IMR-90 (cell line): ENCODE data around the gene RAB38. TPM values are rescaled to one million over a fixed set of nuclear protein-coding genes. Genes with fewer than 3 reads are reported as not detected.

ENCODE experiments used
- ATAC-seq: fragments of 200-7000 bp; cut with Tn5 transposase; 2 replicates; pipeline ENCODE4 v1.9.1; 2020; ENCODE audit warnings: low read depth, mild to moderate bottlenecking, moderate library complexity
- BruUV-seq: library from RNA; stranded (reverse); fragments of 400-500 nt; replicated peaks from 2 replicates; lab custom pipeline; 2021; lab: Mats Ljungman, UMichigan
- CTCF ChIA-PET: fragments of 300-600 bp; formaldehyde crosslinking; extraction: SDS; loops from one replicate; lab custom pipeline; 2021; ENCODE audit warnings: antibody characterized with exemption; lab: Yijun Ruan, JAX
- POLR2A ChIA-PET: fragments of 300-600 bp; sonication (Branson Sonifier 250); formaldehyde crosslinking; loops from one replicate; lab custom pipeline; 2022; ENCODE audit warnings: antibody characterized with exemption; ENCODE audit not compliant: unreplicated experiment; lab: Charles Lee
- DNase-seq: peaks from one replicate; pipeline ENCODE4 v3.0.0; 2013
- H2AFZ ChIP-seq: replicated peaks from 2 replicates; pipeline ENCODE3; 2013; ENCODE audit warnings: low read length, mild to moderate bottlenecking; ENCODE audit not compliant: poor library complexity
- H2AK5ac ChIP-seq: 2 replicates; pipeline ENCODE4 v1.6.1; 2013; ENCODE audit warnings: low read depth, low read length, inconsistent platforms
- H2AK9ac ChIP-seq: replicated peaks from 2 replicates; pipeline ENCODE3; 2013; ENCODE audit warnings: mild to moderate bottlenecking, low read depth, low read length, moderate library complexity; ENCODE audit not compliant: poor library complexity
- H2BK120ac ChIP-seq: 2 replicates; pipeline ENCODE4 v1.6.1; 2013; ENCODE audit warnings: low read depth, low read length, inconsistent platforms
- H2BK15ac ChIP-seq: 3 replicates; pipeline ENCODE4 v1.6.1; 2013; ENCODE audit warnings: low read depth, low read length, inconsistent platforms
- H2BK20ac ChIP-seq: 2 replicates; pipeline ENCODE4 v1.6.1; 2013; ENCODE audit warnings: low read depth, mild to moderate bottlenecking, inconsistent platforms, low read length, moderate library complexity
- H2BK5ac ChIP-seq: 2 replicates; pipeline ENCODE4 v1.6.1; 2013; ENCODE audit warnings: mild to moderate bottlenecking, low read depth, low read length, inconsistent platforms; ENCODE audit not compliant: poor library complexity, severe bottlenecking
- H3K14ac ChIP-seq: replicated peaks from 2 replicates; pipeline ENCODE4 v1.6.1; 2013; ENCODE audit warnings: low read depth, low read length, inconsistent platforms
- H3K18ac ChIP-seq: 2 replicates; pipeline ENCODE4 v1.6.1; 2013; ENCODE audit warnings: low read depth, low read length, control low read depth
- H3K23ac ChIP-seq: 2 replicates; pipeline ENCODE4 v1.6.1; 2013; ENCODE audit warnings: low read depth, low read length, inconsistent platforms
- H3K27ac ChIP-seq: 2 replicates; pipeline ENCODE4 v1.5.1; 2013; ENCODE audit warnings: mild to moderate bottlenecking, control low read depth, low read length; ENCODE audit not compliant: insufficient read depth
- H3K27me3 ChIP-seq: 2 replicates; pipeline ENCODE4 v1.6.1; 2013; ENCODE audit warnings: low read length; ENCODE audit not compliant: control insufficient read depth, insufficient read depth
- H3K36me3 ChIP-seq: 2 replicates; pipeline ENCODE4 v1.6.1; 2013; ENCODE audit warnings: low read length, mixed read lengths; ENCODE audit not compliant: control insufficient read depth, insufficient read depth
- H3K4ac ChIP-seq: 2 replicates; pipeline ENCODE4 v1.6.1; 2013; ENCODE audit warnings: low read depth, low read length, inconsistent platforms
- H3K4me1 ChIP-seq: 2 replicates; pipeline ENCODE4 v1.6.1; 2013; ENCODE audit warnings: low read length, mixed read lengths; ENCODE audit not compliant: control insufficient read depth, insufficient read depth
- H3K4me2 ChIP-seq: 2 replicates; pipeline ENCODE4 v1.6.1; 2013; ENCODE audit warnings: low read depth, mild to moderate bottlenecking, control low read depth, low read length, moderate library complexity
- H3K4me3 ChIP-seq: 2 replicates; pipeline ENCODE4 v1.5.1; 2013; ENCODE audit warnings: low read depth, mild to moderate bottlenecking, control low read depth, low read length, moderate library complexity; ENCODE audit not compliant: insufficient read depth
- H3K56ac ChIP-seq: 2 replicates; pipeline ENCODE4 v1.6.1; 2013; ENCODE audit warnings: low read length, inconsistent platforms; ENCODE audit not compliant: insufficient read depth; ENCODE audit errors: extremely low read depth
- H3K79me1 ChIP-seq, 2 experiments: 2 replicates each; pipeline ENCODE4 v1.6.1; 2013; ENCODE audit warnings: low read length in 2 of 2, inconsistent platforms in 1 of 2, low read depth in 1 of 2
- H3K9ac ChIP-seq: 2 replicates; pipeline ENCODE4 v1.6.1; 2013; ENCODE audit warnings: low read depth, low read length, control low read depth
- H3K9me1 ChIP-seq: 2 replicates; pipeline ENCODE4 v1.6.1; 2013; ENCODE audit warnings: low read length, inconsistent platforms; ENCODE audit not compliant: insufficient read depth
- H3K9me3 ChIP-seq: 2 replicates; pipeline ENCODE4 v1.6.1; 2013; ENCODE audit warnings: low read length; ENCODE audit not compliant: control insufficient read depth, insufficient read depth
- H4K20me1 ChIP-seq: 2 replicates; pipeline ENCODE4 v1.6.1; 2013; ENCODE audit warnings: low read length, inconsistent platforms; ENCODE audit not compliant: insufficient read depth
- H4K5ac ChIP-seq: 2 replicates; pipeline ENCODE4 v1.6.1; 2013; ENCODE audit warnings: mild to moderate bottlenecking, low read depth, low read length, control low read depth
- H4K8ac ChIP-seq, 2 experiments: 2 replicates each; pipeline ENCODE4 v1.6.1; 2013; ENCODE audit warnings: low read depth in 2 of 2, low read length in 2 of 2, control low read depth in 1 of 2, inconsistent platforms in 1 of 2
- H4K91ac ChIP-seq: 2 replicates; pipeline ENCODE4 v1.6.1; 2013; ENCODE audit warnings: low read depth, low read length, inconsistent platforms; ENCODE audit not compliant: insufficient read depth
- BHLHE40 ChIP-seq: fragments of 150-350 bp; IDR thresholded peaks from 2 replicates; pipeline ENCODE4 v1.6.1; 2016; ENCODE audit warnings: mild to moderate bottlenecking, low read depth, low read length
- CEBPB ChIP-seq: IDR thresholded peaks from 2 replicates; pipeline ENCODE4 v1.6.1; 2012; ENCODE audit warnings: low read depth, low read length, improper control_type of control experiment
- CHD1 ChIP-seq: IDR thresholded peaks from 2 replicates; pipeline ENCODE4 v1.6.1; 2012; ENCODE audit warnings: low read depth, low read length, improper control_type of control experiment
- CTCF ChIP-seq: conservative IDR thresholded peaks from 2 replicates; pipeline ENCODE4 v1.5.1; 2012; ENCODE audit warnings: mild to moderate bottlenecking, low read depth, low read length, improper control_type of control experiment
- FOS ChIP-seq: fragments of 150-350 bp; IDR thresholded peaks from 2 replicates; pipeline ENCODE4 v1.6.1; 2016; ENCODE audit warnings: low read depth, low read length
- MAFK ChIP-seq: IDR thresholded peaks from 2 replicates; pipeline ENCODE4 v1.6.1; 2012; ENCODE audit warnings: low read depth, low read length, improper control_type of control experiment
- MAZ ChIP-seq: IDR thresholded peaks from 2 replicates; pipeline ENCODE4 v1.6.1; 2012; ENCODE audit warnings: low read depth, mild to moderate bottlenecking, low read length, improper control_type of control experiment, moderate library complexity, borderline replicate concordance
- MXI1 ChIP-seq: IDR thresholded peaks from 2 replicates; pipeline ENCODE4 v1.6.1; 2012; ENCODE audit warnings: low read depth, mild to moderate bottlenecking, low read length, moderate library complexity, borderline replicate concordance
- NFE2L2 ChIP-seq: fragments of 150-350 bp; IDR thresholded peaks from 2 replicates; pipeline ENCODE4 v1.6.1; 2016; ENCODE audit warnings: low read depth, mild to moderate bottlenecking, low read length
- POLR2A ChIP-seq: IDR thresholded peaks from 2 replicates; pipeline ENCODE4 v1.6.1; 2012; ENCODE audit warnings: mild to moderate bottlenecking, low read depth, low read length
- RAD21 ChIP-seq: IDR thresholded peaks from 2 replicates; pipeline ENCODE4 v1.6.1; 2012; ENCODE audit warnings: low read length, improper control_type of control experiment
- RCOR1 ChIP-seq: IDR thresholded peaks from 2 replicates; pipeline ENCODE4 v1.6.1; 2012; ENCODE audit warnings: mild to moderate bottlenecking, low read length, improper control_type of control experiment; ENCODE audit not compliant: insufficient replicate concordance
- RFX5 ChIP-seq: IDR thresholded peaks from 2 replicates; pipeline ENCODE4 v1.8.0; 2012; ENCODE audit warnings: low read depth, mild to moderate bottlenecking, low read length, moderate library complexity
- SMC3 ChIP-seq: fragments of 150-350 bp; IDR thresholded peaks from 2 replicates; pipeline ENCODE4 v1.6.1; 2016; ENCODE audit warnings: low read depth, mild to moderate bottlenecking, antibody characterized with exemption, low read length, moderate library complexity
- WGBS, 2 experiments: methylation state at CpG; one replicate each; pipeline versions ENCODE4 v1.1.5 to v1.1.7; 2013; ENCODE audit warnings: missing lambda C conversion rate in 2 of 2; ENCODE audit not compliant: insufficient read length in 1 of 2; ENCODE audit errors: extremely low coverage in 2 of 2; 5-methylcytosine and 5-hydroxymethylcytosine counted together
- dilution Hi-C: fragments of 300-500 bp; cut with HindIII; formaldehyde crosslinking; loops from one replicate; pipeline ENCODE4 v1.14.3; 2018; ENCODE audit warnings: low sequenced_read_pairs; ENCODE audit not compliant: unreplicated experiment
- in situ Hi-C: fragments of 300-500 bp; cut with MboI; formaldehyde crosslinking; loops from 3 replicates; pipeline ENCODE4 v1.14.3; 2019; ENCODE audit warnings: low sequenced_read_pairs, inconsistent platforms, mixed read lengths
- intact Hi-C: fragments of 100-400 bp; cut with micrococcal nuclease; formaldehyde crosslinking; loops from 2 replicates; pipeline ENCODE4 v1.10.0; 2022
- polyA plus RNA-seq, 3 experiments: library from polyadenylated mRNA; depleted of rRNA; stranded (reverse); fragments of >200 nt; gene quantifications; 2 replicates each; pipeline ENCODE4 v1.2.3, GENCODE V29; 2012; ENCODE audit warnings: low replicate concordance in 1 of 3
- total RNA-seq: library from RNA; depleted of rRNA; stranded (reverse); fragments of >200 nt; gene quantifications from 2 replicates; pipeline ENCODE4 v1.2.3, GENCODE V29; 2012
- TF ChIP-seq, protein P1 (sequence below): fragments of 150-350 bp; IDR thresholded peaks from 2 replicates; pipeline ENCODE4 v1.6.1; 2016; ENCODE audit warnings: low read depth, mild to moderate bottlenecking, low read length, moderate library complexity, borderline replicate concordance

The RAB38 gene
- total and polyA plus RNA-seq, 2 of the 4 experiments (the other 2 are of a cell fraction) = 5.0 to 6.5 TPM

DNA sequence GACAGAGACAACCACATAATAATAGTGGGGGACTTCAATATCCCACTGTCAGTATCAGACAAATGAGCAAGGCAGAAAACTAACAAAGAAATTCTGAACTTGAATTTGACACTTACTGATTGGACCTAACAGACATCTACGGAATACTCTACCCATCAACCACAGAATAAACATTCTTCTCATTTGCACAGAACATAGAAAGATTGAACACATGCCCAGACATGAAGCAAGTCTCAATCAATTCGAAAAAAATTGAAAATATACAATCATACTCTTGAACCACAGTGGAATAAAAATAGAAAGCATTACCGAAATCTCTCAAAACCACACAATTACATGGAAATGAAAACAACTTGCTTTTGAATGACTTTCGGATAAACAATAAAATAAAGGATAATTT is 17.9 kb downstream of the RAB38 start:
- Histone ChIP-seq H4K5ac (no peak overlapping the region), H3K4ac (no peak overlapping the region), H2BK120ac (no peak overlapping the region), H3K9me3 (peaks cover 6% of the 10 kb centered on the region; the same call in 1 of the 2 replicates), H3K9ac (no peak overlapping the region), H4K8ac (no peak overlapping the region), H2BK15ac (no peak overlapping the region), H3K79me1 (no peaks in the 10 kb centered on the region), H3K56ac (no peak overlapping the region), H3K14ac (no peak overlapping the region), H3K18ac (no peak overlapping the region), H2BK20ac (no peak overlapping the region), H3K36me3 (no peaks in the 10 kb centered on the region), H4K20me1 (no peaks in the 10 kb centered on the region), H2AK5ac (no peak overlapping the region), H4K91ac (no peak overlapping the region), H3K27me3 (no peaks in the 10 kb centered on the region), H2AFZ (no peak overlapping the region), H3K27ac (no peak overlapping the region), H2AK9ac (no peak overlapping the region), H3K4me1 (peaks cover 2% of the 10 kb centered on the region), H3K4me3 (no peak overlapping the region), H3K4me2 (no peak overlapping the region), H3K23ac (no peak overlapping the region), H2BK5ac (no peak overlapping the region), H3K9me1 (no peaks in the 10 kb centered on the region)
- WGBS, 2 experiments = 63% methylated on average over 1 of the region's 4 CpGs; no CpG with 5 or more reads in 1 of the 2 experiments
- ChIA-PET CTCF (no interaction called here), POLR2A (no interaction called here)
- intact Hi-C loops = no loop called here
- BruUV-seq = no TSS peak
- dilution Hi-C loops = no loop called here
- in situ Hi-C loops = no loop called here
- no peak for TF ChIP-seq CEBPB
- no peak for TF ChIP-seq NFE2L2
- TF ChIP-seq SMC3 = no peak
- no peak for TF ChIP-seq POLR2A
- no peak for TF ChIP-seq MXI1
- no peak for TF ChIP-seq FOS
- no peak for TF ChIP-seq MAFK
- no peak for TF ChIP-seq RFX5
- TF ChIP-seq RCOR1 = no peak
- TF ChIP-seq, protein P1, sequence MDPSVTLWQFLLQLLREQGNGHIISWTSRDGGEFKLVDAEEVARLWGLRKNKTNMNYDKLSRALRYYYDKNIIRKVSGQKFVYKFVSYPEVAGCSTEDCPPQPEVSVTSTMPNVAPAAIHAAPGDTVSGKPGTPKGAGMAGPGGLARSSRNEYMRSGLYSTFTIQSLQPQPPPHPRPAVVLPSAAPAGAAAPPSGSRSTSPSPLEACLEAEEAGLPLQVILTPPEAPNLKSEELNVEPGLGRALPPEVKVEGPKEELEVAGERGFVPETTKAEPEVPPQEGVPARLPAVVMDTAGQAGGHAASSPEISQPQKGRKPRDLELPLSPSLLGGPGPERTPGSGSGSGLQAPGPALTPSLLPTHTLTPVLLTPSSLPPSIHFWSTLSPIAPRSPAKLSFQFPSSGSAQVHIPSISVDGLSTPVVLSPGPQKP = no peak
- TF ChIP-seq MAZ = no peak
- no peak for TF ChIP-seq BHLHE40
- TF ChIP-seq CTCF = no peak
- TF ChIP-seq RAD21 = no peak
- TF ChIP-seq CHD1 = no peak
- no peak; the same call in 1 of the 2 replicates for ATAC-seq
- DNase-seq = no peak
